ENCODE results near the gene JPH4. TPM values are rescaled to one million over a fixed set of nuclear protein-coding genes. Genes with fewer than 3 reads are reported as not detected.

Gene JPH4
- polyA plus RNA-seq, 1 of the 3 experiments (the other 2 are of a cell fraction): 8.7 TPM

- POLR2A ChIA-PET: no interaction called here
- no peaks in the 10 kb centered on the region for H4K20me1 ChIP-seq (ENCODE audit: insufficient read depth)
- no peaks in the 10 kb centered on the region for H3K27me3 ChIP-seq (ENCODE audit: insufficient read depth)
- no peak overlapping the region for H3K27ac ChIP-seq (ENCODE audit: low read depth in 2 of 2, low read length in 1 of 2)
- TF ChIP-seq FOXM1 (IDR thresholded peaks at IDR 0.05; ENCODE audit: low read depth) (no peak), POLR2AphosphoS5 (IDR thresholded peaks at IDR 0.05; ENCODE audit: low read depth, low read length) (no peak), REST (IDR thresholded peaks at IDR 0.05; ENCODE audit: low read depth, low read length) (no peak), SMC3 (IDR thresholded peaks at IDR 0.05; ENCODE audit: low read depth, low read length) (no peak), JUND (IDR thresholded peaks at IDR 0.05) (no peak), TAF1 (IDR thresholded peaks at IDR 0.05; ENCODE audit: borderline replicate concordance, low read depth, low read length) (no peak)
- H3K9ac ChIP-seq: no peak overlapping the region
- CTCF ChIA-PET: interaction anchor here (1.3 to 2.3 kb wide), 3 partner anchors 10 to 44 kb away, joined by 6 to 15 read pairs (median 8); no protein-coding TSS in a partner anchor
- 13% methylated on average over 4 of the region's 4 CpGs for WGBS (ENCODE audit: low lambda C conversion rate)
- H3K4me2 ChIP-seq: no peak overlapping the region
- H3K9me2 ChIP-seq: no peaks in the 10 kb centered on the region
- no peaks in the 10 kb centered on the region for H3F3A ChIP-seq (replicated peaks; ENCODE audit: insufficient read depth)
- H3K9me3 ChIP-seq: peaks cover 14% of the 10 kb centered on the region; the same call in 1 of the 2 replicates
- H3K79me2 ChIP-seq (ENCODE audit: insufficient read depth): no peaks in the 10 kb centered on the region
- DNase-seq: no peak
- H3K4me3 ChIP-seq (ENCODE audit: low read depth in 2 of 2, low read length in 1 of 2): no peak overlapping the region
- no peaks in the 10 kb centered on the region for H3K36me3 ChIP-seq (replicated peaks in 1 of 2; ENCODE audit: control insufficient read depth in 1 of 2, insufficient read depth in 2 of 2, low read length in 1 of 2)
- H3K4me1 ChIP-seq (ENCODE audit: control insufficient read depth in 1 of 2, insufficient read depth in 2 of 2, low read depth in 1 of 2, low read length in 1 of 2): no peaks in the 10 kb centered on the region
- no peak overlapping the region for H2AFZ ChIP-seq (ENCODE audit: low read depth)
These were observed 43.5 kb upstream of the JPH4 start for GRCh38 chr14:23621932-23622730.

- Histone ChIP-seq H3K9me2 (no peaks in the 10 kb centered on the region), H3K9me3 (peaks cover 14% of the 10 kb centered on the region; the same call in 1 of the 2 replicates), H3K9ac (no peak overlapping the region), H3K27ac (ENCODE audit: low read depth in 2 of 2, low read length in 1 of 2) (no peak overlapping the region), H3K79me2 (ENCODE audit: insufficient read depth) (no peaks in the 10 kb centered on the region), H2AFZ (ENCODE audit: low read depth) (no peak overlapping the region), H3K4me2 (no peak overlapping the region), H3K27me3 (ENCODE audit: insufficient read depth) (no peaks in the 10 kb centered on the region), H3K36me3 (replicated peaks in 1 of 2; ENCODE audit: control insufficient read depth in 1 of 2, insufficient read depth in 2 of 2, low read length in 1 of 2) (no peaks in the 10 kb centered on the region), H3K4me1 (ENCODE audit: control insufficient read depth in 1 of 2, insufficient read depth in 2 of 2, low read depth in 1 of 2, low read length in 1 of 2) (no peaks in the 10 kb centered on the region), H3F3A (replicated peaks; ENCODE audit: insufficient read depth) (no peaks in the 10 kb centered on the region), H3K4me3 (ENCODE audit: low read depth in 2 of 2, low read length in 1 of 2) (no peak overlapping the region), H4K20me1 (ENCODE audit: insufficient read depth) (no peaks in the 10 kb centered on the region)
- CTCF ChIA-PET: interaction anchor here (1.3 to 2.3 kb wide), 4 partner anchors 11 to 45 kb away, joined by 3 to 15 read pairs (median 7); no protein-coding TSS in a partner anchor
- 3% methylated on average over 6 of the region's 6 CpGs for WGBS (ENCODE audit: low lambda C conversion rate)
- DNase-seq: no peak
- POLR2A ChIA-PET: no interaction called here
- TF ChIP-seq CHD2 (IDR thresholded peaks at IDR 0.05; ENCODE audit: low read length, partially characterized antibody) (no peak), TCF12 (IDR thresholded peaks at IDR 0.05) (no peak), RCOR1 (IDR thresholded peaks at IDR 0.05; ENCODE audit: low read length) (no peak), IRF3 (IDR thresholded peaks at IDR 0.05; ENCODE audit: low read depth, low read length) (no peak), YY1 (IDR thresholded peaks at IDR 0.05; ENCODE audit: low read depth) (no peak), TAF1 (IDR thresholded peaks at IDR 0.05; ENCODE audit: borderline replicate concordance, low read depth, low read length) (no peak)
These were observed 42.8 kb upstream of the JPH4 start for GRCh38 chr14:23621204-23621931.
